ENCODE data around the gene STK39. TPM values are rescaled to one million over a fixed set of nuclear protein-coding genes. Genes with fewer than 3 reads are reported as not detected.

STK39 gene
- polyA plus RNA-seq, 1 donor (not counting 4 experiments of a cell fraction or from before 2014, with no cell fraction given): 20.7 TPM

- Histone ChIP-seq H3K4me2 (ENCODE audit: control insufficient read depth, extremely low read depth, insufficient read depth, low read depth, low read length) (no peak overlapping the region), H3K79me2 (ENCODE audit: control insufficient read depth, insufficient read depth, low read length) (no peaks in the 10 kb centered on the region), H3K27ac (ENCODE audit: control insufficient read depth, insufficient read depth, low read length) (no peak overlapping the region), H3K4me3 (ENCODE audit: control insufficient read depth in 2 of 3, extremely low read depth in 1 of 3, insufficient read depth in 2 of 3, low read depth in 1 of 3, low read length in 3 of 3) (no peak overlapping the region), H3K9me1 (ENCODE audit: control insufficient read depth, extremely low read depth, insufficient read depth, low read length) (no peaks in the 10 kb centered on the region), H3K27me3 (ENCODE audit: control insufficient read depth, extremely low read depth, insufficient read depth, low read length) (no peaks in the 10 kb centered on the region), H4K20me1 (ENCODE audit: control insufficient read depth, extremely low read depth, insufficient read depth, low read length) (no peaks in the 10 kb centered on the region), H3K4me1 (ENCODE audit: control insufficient read depth, extremely low read depth, insufficient read depth, low read length) (no peaks in the 10 kb centered on the region), H3K36me3 (ENCODE audit: control insufficient read depth in 2 of 2, extremely low read depth in 1 of 2, insufficient read depth in 2 of 2, low read length in 2 of 2) (peaks cover 0 to 1% of the 10 kb centered on the region in 2 experiments), H3K9ac (ENCODE audit: control insufficient read depth, extremely low read depth, insufficient read depth, low read length) (no peak overlapping the region), H2AFZ (ENCODE audit: control insufficient read depth, low read length) (no peak overlapping the region), H3K9me3 (ENCODE audit: control insufficient read depth, low read depth, low read length) (no peaks in the 10 kb centered on the region)
- FAIRE-seq: no peak
- TF ChIP-seq EZH2 (IDR thresholded peaks at IDR 0.05; ENCODE audit: low read length) (no peak), CTCF (optimal IDR thresholded peaks at IDR 0.05 in 1 of 3, IDR thresholded peaks at IDR 0.05 in 1 of 3, conservative IDR thresholded peaks at IDR 0.05 in 1 of 3; ENCODE audit: extremely low read depth in 1 of 3, insufficient read depth in 2 of 3, low read length in 3 of 3) (no peak)
- DNase-seq (ENCODE audit: low read depth, low spot score): no peak
- dilution Hi-C loops (cut with MboI; ENCODE audit: extremely low pct_ligation_motif_present, low sequenced_read_pairs): no loop called here
These were observed 207.5 kb downstream of the STK39 start for GRCh38 chr2:168039881-168040280.

- Histone ChIP-seq H3K36me3 (ENCODE audit: control insufficient read depth in 2 of 2, extremely low read depth in 1 of 2, insufficient read depth in 2 of 2, low read length in 2 of 2) (peaks cover 0 to 1% of the 10 kb centered on the region in 2 experiments), H2AFZ (ENCODE audit: control insufficient read depth, low read length) (no peak overlapping the region), H3K27ac (ENCODE audit: control insufficient read depth, insufficient read depth, low read length) (no peak overlapping the region), H3K79me2 (ENCODE audit: control insufficient read depth, insufficient read depth, low read length) (no peaks in the 10 kb centered on the region), H3K4me1 (ENCODE audit: control insufficient read depth, extremely low read depth, insufficient read depth, low read length) (peaks cover 5% of the 10 kb centered on the region), H4K20me1 (ENCODE audit: control insufficient read depth, extremely low read depth, insufficient read depth, low read length) (no peaks in the 10 kb centered on the region), H3K9me1 (ENCODE audit: control insufficient read depth, extremely low read depth, insufficient read depth, low read length) (no peaks in the 10 kb centered on the region), H3K4me2 (ENCODE audit: control insufficient read depth, extremely low read depth, insufficient read depth, low read depth, low read length) (no peak overlapping the region), H3K4me3 (ENCODE audit: control insufficient read depth in 2 of 3, extremely low read depth in 1 of 3, insufficient read depth in 2 of 3, low read depth in 1 of 3, low read length in 3 of 3) (no peak overlapping the region), H3K9ac (ENCODE audit: control insufficient read depth, extremely low read depth, insufficient read depth, low read length) (no peak overlapping the region), H3K9me3 (ENCODE audit: control insufficient read depth, low read depth, low read length) (no peaks in the 10 kb centered on the region), H3K27me3 (ENCODE audit: control insufficient read depth, extremely low read depth, insufficient read depth, low read length) (no peaks in the 10 kb centered on the region)
- TF ChIP-seq EZH2 (IDR thresholded peaks at IDR 0.05; ENCODE audit: low read length) (no peak), CTCF (optimal IDR thresholded peaks at IDR 0.05 in 1 of 3, IDR thresholded peaks at IDR 0.05 in 1 of 3, conservative IDR thresholded peaks at IDR 0.05 in 1 of 3; ENCODE audit: extremely low read depth in 1 of 3, insufficient read depth in 2 of 3, low read length in 3 of 3) (no peak)
- dilution Hi-C loops (cut with MboI; ENCODE audit: extremely low pct_ligation_motif_present, low sequenced_read_pairs): no loop called here
- FAIRE-seq: no peak
- DNase-seq (ENCODE audit: low read depth, low spot score): no peak
These were observed 209.6 kb downstream of the STK39 start for GRCh38 chr2:168037778-168038177.
